Stimulated activated CD4-positive, alpha-beta T cell treated with anti-CD3 and anti-CD28 coated beads, Interleukin-4, amount 100 ng/mL, for 1 hour (primary cell): ENCODE results near the gene TMEM201.

Experiments
- DNase-seq: peaks from one replicate; pipeline ENCODE4 v3.0.0-alpha.2; 2020

TMEM201 gene

GRCh38 chr1:9580942-9581341 lies 7.8 kb upstream of the TMEM201 start:
- no peak for DNase-seq

- no peak for DNase-seq
Measured at GRCh38 chr1:9586147-9586766, 2.5 kb upstream of the TMEM201 start.

- DNase-seq, result peak; percentile 45
Measured at GRCh38 chr1:9589144-9589718, 520 bp downstream of the TMEM201 start.

GRCh38 chr1:9589719-9590157 lies 1.0 kb downstream of the TMEM201 start:
- no peak for DNase-seq

GRCh38 chr1:9590201-9590600 lies 1.5 kb downstream of the TMEM201 start:
- DNase-seq, result no peak

GRCh38 chr1:9590945-9591668 lies 2.4 kb downstream of the TMEM201 start:
- no peak for DNase-seq

- no peak for DNase-seq
Measured at GRCh38 chr1:9591669-9592509, 3.2 kb downstream of the TMEM201 start.

GRCh38 chr1:9592510-9593075 lies 3.9 kb downstream of the TMEM201 start:
- DNase-seq, result no peak

- no peak for DNase-seq
Measured at GRCh38 chr1:9593147-9593491, 4.4 kb downstream of the TMEM201 start.

GRCh38 chr1:9593492-9594465 lies 5.1 kb downstream of the TMEM201 start:
- DNase-seq, result peak; percentile 29

GRCh38 chr1:9594471-9595155 lies 5.9 kb downstream of the TMEM201 start:
- no peak for DNase-seq

- DNase-seq, result no peak
Measured at GRCh38 chr1:9595156-9595967, 6.7 kb downstream of the TMEM201 start.

- DNase-seq, result no peak
Measured at GRCh38 chr1:9595968-9596340, 7.2 kb downstream of the TMEM201 start.

GRCh38 chr1:9596415-9597123 lies 7.9 kb downstream of the TMEM201 start:
- no peak for DNase-seq

GRCh38 chr1:9597361-9598315 lies 8.9 kb downstream of the TMEM201 start:
- DNase-seq, result no peak

GRCh38 chr1:9598316-9598700 lies 9.6 kb downstream of the TMEM201 start:
- DNase-seq, result no peak

GRCh38 chr1:9599741-9600140 lies 11.0 kb downstream of the TMEM201 start:
- DNase-seq, result no peak
